ENCODE data around the gene DOK7.
"Not testable (repeated sequence)": the region's sequence is repeated elsewhere in the genome, so short reads cannot be mapped to it uniquely, and the experiment has no call there.

DOK7 gene

GRCh38 chr4:3508542-3508941 lies 45.4 kb downstream of the DOK7 start:
- no peak for DNase-seq (ENCODE audit: low read depth)

- no peak for DNase-seq (ENCODE audit: low read depth)
Measured at GRCh38 chr4:3510481-3510880, 47.4 kb downstream of the DOK7 start.

GRCh38 chr4:3511187-3511586 lies 48.1 kb downstream of the DOK7 start:
- no peak for DNase-seq (ENCODE audit: low read depth)

GRCh38 chr4:3511601-3512000 lies 48.5 kb downstream of the DOK7 start:
- not testable (repeated sequence) for DNase-seq (ENCODE audit: low read depth)

- DNase-seq (ENCODE audit: low read depth) = no peak
Measured at GRCh38 chr4:3512279-3512678, 49.2 kb downstream of the DOK7 start.

- DNase-seq (ENCODE audit: low read depth) = no peak
Measured at GRCh38 chr4:3512719-3513118, 49.6 kb downstream of the DOK7 start.

GRCh38 chr4:3513807-3514206 lies 50.7 kb downstream of the DOK7 start:
- DNase-seq (ENCODE audit: low read depth) = no peak

- no peak for DNase-seq (ENCODE audit: low read depth)
Measured at GRCh38 chr4:3514221-3514780, 51.2 kb downstream of the DOK7 start.

GRCh38 chr4:3514806-3515501 lies 51.8 kb downstream of the DOK7 start:
- DNase-seq (ENCODE audit: low read depth) = no peak

- DNase-seq (ENCODE audit: low read depth) = no peak
Measured at GRCh38 chr4:3515646-3516045, 52.5 kb downstream of the DOK7 start.

GRCh38 chr4:3516061-3516835 lies 53.1 kb downstream of the DOK7 start:
- DNase-seq (ENCODE audit: low read depth) = no peak

GRCh38 chr4:3516836-3517730 lies 54.0 kb downstream of the DOK7 start:
- no peak for DNase-seq (ENCODE audit: low read depth)

GRCh38 chr4:3517731-3518510 lies 54.8 kb downstream of the DOK7 start:
- DNase-seq (ENCODE audit: low read depth) = no peak

GRCh38 chr4:3518511-3518880 lies 55.4 kb downstream of the DOK7 start:
- no peak for DNase-seq (ENCODE audit: low read depth)

GRCh38 chr4:3518941-3519340 lies 55.8 kb downstream of the DOK7 start:
- no peak for DNase-seq (ENCODE audit: low read depth)

- DNase-seq (ENCODE audit: low read depth) = no peak
Measured at GRCh38 chr4:3519468-3520264, 56.6 kb downstream of the DOK7 start.

GRCh38 chr4:3520276-3520675 lies 57.2 kb downstream of the DOK7 start:
- no peak for DNase-seq (ENCODE audit: low read depth)

- DNase-seq (ENCODE audit: low read depth) = no peak
Measured at GRCh38 chr4:3520796-3521600, 57.9 kb downstream of the DOK7 start.

- no peak for DNase-seq (ENCODE audit: low read depth)
Measured at GRCh38 chr4:3521621-3522325, 58.7 kb downstream of the DOK7 start.
